Nephron (organoid): ENCODE results near the gene WNT4.
A peak's percentile ranks its signal among the peaks of the same experiment; 100 is the strongest.

Experiments used
- H3K27ac Mint-ChIP-seq, 3 experiments: 2 replicates each; pipeline ENCODE4 v1.8.0; 2020; ENCODE audit warnings: mixed read lengths in 3 of 3, mild to moderate bottlenecking in 2 of 3, moderate library complexity in 1 of 3
- H3K27me3 Mint-ChIP-seq: 2 replicates; pipeline ENCODE4 v1.8.0; 2021; ENCODE audit warnings: low read depth, mild to moderate bottlenecking, moderate library complexity, mixed read lengths
- H3K36me3 Mint-ChIP-seq: 2 replicates; pipeline ENCODE4 v1.8.0; 2020; ENCODE audit warnings: low read depth, mixed read lengths
- H3K4me1 Mint-ChIP-seq: 2 replicates; pipeline ENCODE4 v1.8.0; 2020; ENCODE audit warnings: mixed read lengths
- H3K4me3 Mint-ChIP-seq, 3 experiments: 2 replicates each; pipeline ENCODE4 v1.8.0; 2020; ENCODE audit warnings: mild to moderate bottlenecking in 3 of 3, mixed read lengths in 3 of 3, moderate library complexity in 2 of 3
- H3K9me3 Mint-ChIP-seq: 2 replicates; pipeline ENCODE4 v1.8.0; 2020; ENCODE audit warnings: mixed read lengths
- CTCF ChIP-seq, 3 experiments: fragments of 200-600 bp; sonication (generic); IDR thresholded peaks; one replicate each; pipeline ENCODE4 v1.5.0; 2021; ENCODE audit warnings: antibody characterized with exemption in 3 of 3; ENCODE audit not compliant: unreplicated experiment in 3 of 3

Gene WNT4

GRCh38 chr1:22127731-22128130, 15.2 kb downstream of the WNT4 start:
- Mint-ChIP-seq H3K27ac (no peak overlapping the region), H3K4me3 (no peak overlapping the region), H3K9me3 (no peaks in the 10 kb centered on the region), H3K27me3 (no peaks in the 10 kb centered on the region), H3K4me1 (peaks cover 30% of the 10 kb centered on the region), H3K36me3 (peaks cover 5% of the 10 kb centered on the region)
- no peak for TF ChIP-seq CTCF (IDR thresholded peaks at IDR 0.05; ENCODE audit: unreplicated experiment in 3 of 3)

- Mint-ChIP-seq H3K4me3 (no peak overlapping the region), H3K27me3 (no peaks in the 10 kb centered on the region), H3K9me3 (no peaks in the 10 kb centered on the region), H3K4me1 (peaks cover 35% of the 10 kb centered on the region), H3K36me3 (peaks cover 5% of the 10 kb centered on the region), H3K27ac (no peak overlapping the region)
- TF ChIP-seq CTCF (IDR thresholded peaks at IDR 0.05; ENCODE audit: unreplicated experiment in 3 of 3), result no peak
Observed at GRCh38 chr1:22127248-22127647, 15.6 kb downstream of the WNT4 start.

GRCh38 chr1:22126531-22126930, 16.4 kb downstream of the WNT4 start:
- Mint-ChIP-seq H3K27ac (no peak overlapping the region), H3K9me3 (no peaks in the 10 kb centered on the region), H3K36me3 (peaks cover 5% of the 10 kb centered on the region), H3K4me3 (no peak overlapping the region), H3K4me1 (peaks cover 42% of the 10 kb centered on the region), H3K27me3 (no peaks in the 10 kb centered on the region)
- TF ChIP-seq CTCF (IDR thresholded peaks at IDR 0.05; ENCODE audit: unreplicated experiment in 3 of 3), result no peak

GRCh38 chr1:22124592-22125229, 18.2 kb downstream of the WNT4 start:
- Mint-ChIP-seq H3K27me3 (no peaks in the 10 kb centered on the region), H3K9me3 (no peaks in the 10 kb centered on the region), H3K4me3 (no peak overlapping the region), H3K36me3 (peaks cover 9% of the 10 kb centered on the region), H3K27ac (peak overlapping the region in 1 of 3 experiments; percentile 47), H3K4me1 (peaks cover 45% of the 10 kb centered on the region)
- TF ChIP-seq CTCF (IDR thresholded peaks at IDR 0.05; ENCODE audit: unreplicated experiment in 3 of 3), result no peak

- H3K4me1 Mint-ChIP-seq, result peaks cover 52% of the 10 kb centered on the region
- peaks cover 13% of the 10 kb centered on the region for H3K36me3 Mint-ChIP-seq
- no peak for TF ChIP-seq CTCF (IDR thresholded peaks at IDR 0.05; ENCODE audit: unreplicated experiment in 3 of 3)
- no peaks in the 10 kb centered on the region for H3K27me3 Mint-ChIP-seq
- H3K27ac Mint-ChIP-seq, result peak overlapping the region in 1 of 3 experiments; percentile 55
- no peak overlapping the region for H3K4me3 Mint-ChIP-seq
- H3K9me3 Mint-ChIP-seq, result no peaks in the 10 kb centered on the region
Observed at GRCh38 chr1:22123901-22124404, 18.9 kb downstream of the WNT4 start.

- H3K27me3 Mint-ChIP-seq, result no peaks in the 10 kb centered on the region
- H3K4me3 Mint-ChIP-seq, result no peak overlapping the region
- no peaks in the 10 kb centered on the region for H3K9me3 Mint-ChIP-seq
- TF ChIP-seq CTCF (IDR thresholded peaks at IDR 0.05; ENCODE audit: unreplicated experiment in 3 of 3), result no peak
- peaks cover 59% of the 10 kb centered on the region for H3K4me1 Mint-ChIP-seq
- peak overlapping the region in 1 of 3 experiments; percentile 55 for H3K27ac Mint-ChIP-seq
- H3K36me3 Mint-ChIP-seq, result peaks cover 16% of the 10 kb centered on the region
Observed at GRCh38 chr1:22123071-22123390, 19.9 kb downstream of the WNT4 start.
